HepG2 (cell line): ENCODE data around the gene PPP6R2.

Source experiments
- CCAR2 ChIP-seq: fragments of 200-400 bp; formaldehyde crosslinking; optimal IDR thresholded peaks from 2 replicates; pipeline ENCODE3; 2018; ENCODE audit warnings: low read depth, mild to moderate bottlenecking, low read length, moderate library complexity
- HOXA7 ChIP-seq: sonication (generic); formaldehyde crosslinking; IDR thresholded peaks from 2 replicates; pipeline ENCODE4 v1.8.1; 2022; ENCODE audit warnings: mild to moderate bottlenecking, missing genetic modification reagents, moderate library complexity
- MATR3 ChIP-seq: sonication (generic); formaldehyde crosslinking; IDR thresholded peaks from 2 replicates; pipeline ENCODE4 v1.4.0; 2020; ENCODE audit warnings: missing genetic modification reagents
- NCOA2 ChIP-seq: sonication (generic); formaldehyde crosslinking; IDR thresholded peaks from 2 replicates; pipeline ENCODE4 v1.8.0; 2022; ENCODE audit warnings: inconsistent platforms
- SKI ChIP-seq: fragments of 450-650 bp; IDR thresholded peaks from one replicate; pipeline ENCODE4 v1.6.1; 2018; ENCODE audit warnings: mild to moderate bottlenecking; ENCODE audit not compliant: partially characterized antibody
- ZNF354B ChIP-seq: sonication (generic); formaldehyde crosslinking; IDR thresholded peaks from 2 replicates; pipeline ENCODE4 v1.8.0; 2022; ENCODE audit warnings: mild to moderate bottlenecking, missing genetic modification reagents
- ZNF580 ChIP-seq: IDR thresholded peaks from 2 replicates; pipeline ENCODE4 v1.6.1; 2016; ENCODE audit warnings: low read depth, borderline replicate concordance
- TF ChIP-seq, protein P1 (sequence below): sonication (generic); formaldehyde crosslinking; IDR thresholded peaks from 2 replicates; pipeline ENCODE4 v1.5.0; 2020; ENCODE audit warnings: missing genetic modification reagents
- TF ChIP-seq, protein P2 (sequence below): sonication (generic); formaldehyde crosslinking; IDR thresholded peaks from 2 replicates; pipeline ENCODE4 v1.8.1; 2022; ENCODE audit warnings: low read depth, mild to moderate bottlenecking, missing genetic modification reagents

- TF ChIP-seq MATR3 (CRISPR knock-in tag): no peak
- no peak for TF ChIP-seq HOXA7 (CRISPR knock-in tag)
- no peak for TF ChIP-seq ZNF580 (CRISPR knock-in tag)
- no peak for TF ChIP-seq SKI
- no peak for TF ChIP-seq ZNF354B (CRISPR knock-in tag)
- TF ChIP-seq NCOA2: no peak
- TF ChIP-seq, protein P1, sequence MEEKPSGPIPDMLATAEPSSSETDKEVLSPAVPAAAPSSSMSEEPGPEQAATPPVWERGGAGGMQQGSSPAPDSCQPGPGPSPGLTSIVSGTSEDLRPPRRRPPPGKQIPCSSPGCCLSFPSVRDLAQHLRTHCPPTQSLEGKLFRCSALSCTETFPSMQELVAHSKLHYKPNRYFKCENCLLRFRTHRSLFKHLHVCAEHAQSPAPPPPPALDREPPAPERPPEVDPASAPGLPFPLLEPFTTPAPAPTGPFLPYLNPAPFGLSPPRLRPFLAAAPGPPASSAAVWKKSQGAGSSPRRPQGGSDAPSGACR: no peak
- TF ChIP-seq, protein P2, sequence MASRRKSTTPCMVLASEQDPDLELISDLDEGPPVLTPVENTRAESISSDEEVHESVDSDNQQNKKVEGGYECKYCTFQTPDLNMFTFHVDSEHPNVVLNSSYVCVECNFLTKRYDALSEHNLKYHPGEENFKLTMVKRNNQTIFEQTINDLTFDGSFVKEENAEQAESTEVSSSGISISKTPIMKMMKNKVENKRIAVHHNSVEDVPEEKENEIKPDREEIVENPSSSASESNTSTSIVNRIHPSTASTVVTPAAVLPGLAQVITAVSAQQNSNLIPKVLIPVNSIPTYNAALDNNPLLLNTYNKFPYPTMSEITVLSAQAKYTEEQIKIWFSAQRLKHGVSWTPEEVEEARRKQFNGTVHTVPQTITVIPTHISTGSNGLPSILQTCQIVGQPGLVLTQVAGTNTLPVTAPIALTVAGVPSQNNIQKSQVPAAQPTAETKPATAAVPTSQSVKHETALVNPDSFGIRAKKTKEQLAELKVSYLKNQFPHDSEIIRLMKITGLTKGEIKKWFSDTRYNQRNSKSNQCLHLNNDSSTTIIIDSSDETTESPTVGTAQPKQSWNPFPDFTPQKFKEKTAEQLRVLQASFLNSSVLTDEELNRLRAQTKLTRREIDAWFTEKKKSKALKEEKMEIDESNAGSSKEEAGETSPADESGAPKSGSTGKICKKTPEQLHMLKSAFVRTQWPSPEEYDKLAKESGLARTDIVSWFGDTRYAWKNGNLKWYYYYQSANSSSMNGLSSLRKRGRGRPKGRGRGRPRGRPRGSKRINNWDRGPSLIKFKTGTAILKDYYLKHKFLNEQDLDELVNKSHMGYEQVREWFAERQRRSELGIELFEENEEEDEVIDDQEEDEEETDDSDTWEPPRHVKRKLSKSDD (CRISPR knock-in tag): no peak
- no peak for TF ChIP-seq CCAR2
Measured at GRCh38 chr22:50310031-50310722, 33.0 kb upstream of the PPP6R2 start.
